ENCODE measurements around the gene PIGU.
"Not testable (repeated sequence)": the region's sequence is repeated elsewhere in the genome, so short reads cannot be mapped to it uniquely, and the experiment has no call there.

PIGU gene

GRCh38 chr20:34629342-34629741, 47.5 kb downstream of the PIGU start:
- Histone ChIP-seq H3K9me3 (ENCODE audit: control insufficient read depth, insufficient read depth, low read length) (no peaks in the 10 kb centered on the region), H3K9ac (ENCODE audit: low read depth, low read length) (no peak overlapping the region), H3K36me3 (ENCODE audit: insufficient read depth, low read length) (no peaks in the 10 kb centered on the region), H3K4me1 (ENCODE audit: insufficient read depth, low read length) (no peaks in the 10 kb centered on the region)

- Histone ChIP-seq H3K9ac (ENCODE audit: low read depth, low read length) (no peak overlapping the region), H3K36me3 (ENCODE audit: insufficient read depth, low read length) (no peaks in the 10 kb centered on the region), H3K4me1 (ENCODE audit: insufficient read depth, low read length) (no peaks in the 10 kb centered on the region), H3K9me3 (ENCODE audit: control insufficient read depth, insufficient read depth, low read length) (no peaks in the 10 kb centered on the region)
These were observed 48.9 kb downstream of the PIGU start for GRCh38 chr20:34628026-34628425.

GRCh38 chr20:34627458-34627857, 49.4 kb downstream of the PIGU start:
- Histone ChIP-seq H3K9ac (ENCODE audit: low read depth, low read length) (no peak overlapping the region), H3K36me3 (ENCODE audit: insufficient read depth, low read length) (no peaks in the 10 kb centered on the region), H3K9me3 (ENCODE audit: control insufficient read depth, insufficient read depth, low read length) (no peaks in the 10 kb centered on the region), H3K4me1 (ENCODE audit: insufficient read depth, low read length) (no peaks in the 10 kb centered on the region)

GRCh38 chr20:34626992-34627391, 49.9 kb downstream of the PIGU start:
- no peaks in the 10 kb centered on the region for H3K36me3 ChIP-seq (ENCODE audit: insufficient read depth, low read length)
- H3K9ac ChIP-seq (ENCODE audit: low read depth, low read length): no peak overlapping the region
- H3K9me3 ChIP-seq (ENCODE audit: control insufficient read depth, insufficient read depth, low read length): no peaks in the 10 kb centered on the region
- no peaks in the 10 kb centered on the region for H3K4me1 ChIP-seq (ENCODE audit: insufficient read depth, low read length)

- no peaks in the 10 kb centered on the region for H3K9me3 ChIP-seq (ENCODE audit: control insufficient read depth, insufficient read depth, low read length)
- no peak overlapping the region for H3K9ac ChIP-seq (ENCODE audit: low read depth, low read length)
- no peaks in the 10 kb centered on the region for H3K4me1 ChIP-seq (ENCODE audit: insufficient read depth, low read length)
- H3K36me3 ChIP-seq (ENCODE audit: insufficient read depth, low read length): no peaks in the 10 kb centered on the region; the same call in 1 of the 2 replicates
These were observed 52.3 kb downstream of the PIGU start for GRCh38 chr20:34624629-34625028.

- no peaks in the 10 kb centered on the region for H3K4me1 ChIP-seq (ENCODE audit: insufficient read depth, low read length)
- no peaks in the 10 kb centered on the region; the same call in 1 of the 2 replicates for H3K36me3 ChIP-seq (ENCODE audit: insufficient read depth, low read length)
These were observed 54.0 kb downstream of the PIGU start for GRCh38 chr20:34622821-34623451.

GRCh38 chr20:34621383-34622367, 55.2 kb downstream of the PIGU start:
- 0 out of 2 replicates have a peak, but pooled peaks cover 4% of the 10 kb centered on the region for H3K9me3 ChIP-seq (ENCODE audit: control insufficient read depth, insufficient read depth, low read length)
- H3K9ac ChIP-seq (ENCODE audit: low read depth, low read length): no peak overlapping the region
- H3K4me1 ChIP-seq (ENCODE audit: insufficient read depth, low read length): no peaks in the 10 kb centered on the region
- no peaks in the 10 kb centered on the region; the same call in 1 of the 2 replicates for H3K36me3 ChIP-seq (ENCODE audit: insufficient read depth, low read length)

More at GRCh38 chr20:34622821-34623451, 54.0 kb downstream of the PIGU start:
- Histone ChIP-seq H3K9me3 (ENCODE audit: control insufficient read depth, insufficient read depth, low read length) (no peaks in the 10 kb centered on the region), H3K9ac (ENCODE audit: low read depth, low read length) (no peak overlapping the region)

GRCh38 chr20:34621036-34621343, 55.9 kb downstream of the PIGU start:
- Histone ChIP-seq H3K9me3 (ENCODE audit: control insufficient read depth, insufficient read depth, low read length) (0 out of 2 replicates have a peak, but pooled peaks cover 4% of the 10 kb centered on the region), H3K36me3 (ENCODE audit: insufficient read depth, low read length) (no peaks in the 10 kb centered on the region; the same call in 1 of the 2 replicates), H3K9ac (ENCODE audit: low read depth, low read length) (no peak overlapping the region), H3K4me1 (ENCODE audit: insufficient read depth, low read length) (no peaks in the 10 kb centered on the region)

GRCh38 chr20:34618676-34619075, 58.2 kb downstream of the PIGU start:
- H3K4me1 ChIP-seq (ENCODE audit: insufficient read depth, low read length): no peaks in the 10 kb centered on the region
- H3K36me3 ChIP-seq (ENCODE audit: insufficient read depth, low read length): no peaks in the 10 kb centered on the region; the same call in 1 of the 2 replicates
- no peak overlapping the region for H3K9ac ChIP-seq (ENCODE audit: low read depth, low read length)
- 0 out of 2 replicates have a peak, but pooled peaks cover 4% of the 10 kb centered on the region for H3K9me3 ChIP-seq (ENCODE audit: control insufficient read depth, insufficient read depth, low read length)

- H3K36me3 ChIP-seq (ENCODE audit: insufficient read depth, low read length); H3K4me1 ChIP-seq (ENCODE audit: insufficient read depth, low read length); H3K9ac ChIP-seq (ENCODE audit: low read depth, low read length); H3K9me3 ChIP-seq (ENCODE audit: control insufficient read depth, insufficient read depth, low read length): not testable (repeated sequence)
These were observed 60.0 kb downstream of the PIGU start for GRCh38 chr20:34616913-34617312.

- Histone ChIP-seq H3K9ac (ENCODE audit: low read depth, low read length) (no peak overlapping the region), H3K4me1 (ENCODE audit: insufficient read depth, low read length) (no peaks in the 10 kb centered on the region), H3K36me3 (ENCODE audit: insufficient read depth, low read length) (no peaks in the 10 kb centered on the region; the same call in 1 of the 2 replicates), H3K9me3 (ENCODE audit: control insufficient read depth, insufficient read depth, low read length) (0 out of 2 replicates have a peak, but pooled peaks cover 4% of the 10 kb centered on the region)
These were observed 61.4 kb downstream of the PIGU start for GRCh38 chr20:34615477-34615876.

GRCh38 chr20:34611976-34612375, 64.9 kb downstream of the PIGU start:
- not testable (repeated sequence) for H3K36me3 ChIP-seq (ENCODE audit: insufficient read depth, low read length); H3K9me3 ChIP-seq (ENCODE audit: control insufficient read depth, insufficient read depth, low read length); H3K9ac ChIP-seq (ENCODE audit: low read depth, low read length); H3K4me1 ChIP-seq (ENCODE audit: insufficient read depth, low read length)

GRCh38 chr20:34607066-34607465, 69.8 kb downstream of the PIGU start:
- Histone ChIP-seq H3K9me3 (ENCODE audit: control insufficient read depth, insufficient read depth, low read length) (no peaks in the 10 kb centered on the region), H3K4me1 (ENCODE audit: insufficient read depth, low read length) (no peaks in the 10 kb centered on the region), H3K9ac (ENCODE audit: low read depth, low read length) (no peak overlapping the region)

GRCh38 chr20:34604980-34605788, 71.7 kb downstream of the PIGU start:
- Histone ChIP-seq H3K36me3 (ENCODE audit: insufficient read depth, low read length) (no peaks in the 10 kb centered on the region), H3K4me1 (ENCODE audit: insufficient read depth, low read length) (no peaks in the 10 kb centered on the region), H3K9ac (ENCODE audit: low read depth, low read length) (no peak overlapping the region), H3K9me3 (ENCODE audit: control insufficient read depth, insufficient read depth, low read length) (no peaks in the 10 kb centered on the region)

More at GRCh38 chr20:34607066-34607465, 69.8 kb downstream of the PIGU start:
- no peaks in the 10 kb centered on the region for H3K36me3 ChIP-seq (ENCODE audit: insufficient read depth, low read length)
